ENCODE data around the gene CMPK2.
A peak's percentile ranks its signal among the peaks of the same experiment; 100 is the strongest.
"Not testable (repeated sequence)": the region's sequence is repeated elsewhere in the genome, so short reads cannot be mapped to it uniquely, and the experiment has no call there.

Gene CMPK2

GRCh38 chr2:6865346-6866274 is at the start of gene CMPK2:
TSS of gene CMPK2 (minus strand) at chr2:6865907. CDS start at chr2:6865696, 211 bp downstream.
- DNase-seq (ENCODE audit: low read depth in 1 of 2, low spot score in 1 of 2), result peak; percentile 21 to 59
- in situ Hi-C loops (cut with HindIII; ENCODE audit: low pct_unique_long_range_greater_than_20kb, low sequenced_read_pairs), result no loop called here
- no peak for TF ChIP-seq JUND (IDR thresholded peaks at IDR 0.05; ENCODE audit: low read depth)

- DNase-seq (ENCODE audit: low read depth in 1 of 2, low spot score in 1 of 2), result no peak
- TF ChIP-seq JUND (IDR thresholded peaks at IDR 0.05; ENCODE audit: low read depth), result no peak
- in situ Hi-C loops (cut with HindIII; ENCODE audit: low pct_unique_long_range_greater_than_20kb, low sequenced_read_pairs), result no loop called here
These were observed 49.7 kb upstream of the CMPK2 start for GRCh38 chr2:6915399-6915798.

GRCh38 chr2:6914828-6915227 is 49.1 kb upstream of the CMPK2 start:
- TF ChIP-seq JUND (IDR thresholded peaks at IDR 0.05; ENCODE audit: low read depth), result no peak
- in situ Hi-C loops (cut with HindIII; ENCODE audit: low pct_unique_long_range_greater_than_20kb, low sequenced_read_pairs), result no loop called here

GRCh38 chr2:6913415-6914157 is 47.9 kb upstream of the CMPK2 start:
- in situ Hi-C loops (cut with HindIII; ENCODE audit: low pct_unique_long_range_greater_than_20kb, low sequenced_read_pairs), result no loop called here
- no peak for DNase-seq (ENCODE audit: low read depth in 1 of 2, low spot score in 1 of 2)
- TF ChIP-seq JUND (IDR thresholded peaks at IDR 0.05; ENCODE audit: low read depth), result no peak

More at GRCh38 chr2:6914828-6915227, 49.1 kb upstream of the CMPK2 start:
- DNase-seq (ENCODE audit: low read depth in 1 of 2, low spot score in 1 of 2), result peak in 1 of 2 experiments; percentile 30

- in situ Hi-C loops (cut with HindIII; ENCODE audit: low pct_unique_long_range_greater_than_20kb, low sequenced_read_pairs), result no loop called here
- no peak for DNase-seq (ENCODE audit: low read depth in 1 of 2, low spot score in 1 of 2)
- no peak for TF ChIP-seq JUND (IDR thresholded peaks at IDR 0.05; ENCODE audit: low read depth)
These were observed 46.0 kb upstream of the CMPK2 start for GRCh38 chr2:6911721-6912120.

- DNase-seq (ENCODE audit: low read depth in 1 of 2, low spot score in 1 of 2), result no peak
- in situ Hi-C loops (cut with HindIII; ENCODE audit: low pct_unique_long_range_greater_than_20kb, low sequenced_read_pairs), result no loop called here
- TF ChIP-seq JUND (IDR thresholded peaks at IDR 0.05; ENCODE audit: low read depth), result no peak
These were observed 44.0 kb upstream of the CMPK2 start for GRCh38 chr2:6909431-6910385.

- in situ Hi-C loops (cut with HindIII; ENCODE audit: low pct_unique_long_range_greater_than_20kb, low sequenced_read_pairs), result no loop called here
- DNase-seq (ENCODE audit: low read depth in 1 of 2, low spot score in 1 of 2), result no peak
- no peak for TF ChIP-seq JUND (IDR thresholded peaks at IDR 0.05; ENCODE audit: low read depth)
These were observed 42.6 kb upstream of the CMPK2 start for GRCh38 chr2:6908291-6908690.

GRCh38 chr2:6906165-6906741 is 40.5 kb upstream of the CMPK2 start:
- in situ Hi-C loops (cut with HindIII; ENCODE audit: low pct_unique_long_range_greater_than_20kb, low sequenced_read_pairs), result no loop called here
- no peak for TF ChIP-seq JUND (IDR thresholded peaks at IDR 0.05; ENCODE audit: low read depth)
- DNase-seq (ENCODE audit: low read depth in 1 of 2, low spot score in 1 of 2), result no peak

GRCh38 chr2:6905668-6906067 is 40.0 kb upstream of the CMPK2 start:
- no peak for TF ChIP-seq JUND (IDR thresholded peaks at IDR 0.05; ENCODE audit: low read depth)
- in situ Hi-C loops (cut with HindIII; ENCODE audit: low pct_unique_long_range_greater_than_20kb, low sequenced_read_pairs), result no loop called here
- DNase-seq (ENCODE audit: low read depth in 1 of 2, low spot score in 1 of 2), result no peak

GRCh38 chr2:6902581-6902980 is 36.9 kb upstream of the CMPK2 start:
- DNase-seq (ENCODE audit: low read depth in 1 of 2, low spot score in 1 of 2); in situ Hi-C loops (cut with HindIII; ENCODE audit: low pct_unique_long_range_greater_than_20kb, low sequenced_read_pairs): not testable (repeated sequence)

GRCh38 chr2:6896930-6897759 is 31.4 kb upstream of the CMPK2 start:
- in situ Hi-C loops (cut with HindIII; ENCODE audit: low pct_unique_long_range_greater_than_20kb, low sequenced_read_pairs), result no loop called here
- no peak for TF ChIP-seq JUND (IDR thresholded peaks at IDR 0.05; ENCODE audit: low read depth)
- peak in 1 of 2 experiments; percentile 40 for DNase-seq (ENCODE audit: low read depth in 1 of 2, low spot score in 1 of 2)
